H1 (cell line): ENCODE measurements around the gene SPCS1. TPM values are rescaled to one million over a fixed set of nuclear protein-coding genes. Genes with fewer than 3 reads are reported as not detected.

Experiments
- CTCF ChIA-PET: fragments of 300-600 bp; sonication (Branson Sonifier 250); formaldehyde crosslinking; loops from one replicate; lab custom pipeline; 2021; ENCODE audit not compliant: partially characterized antibody; lab: Charles Lee
- POLR2A ChIA-PET: fragments of 300-600 bp; sonication (Branson Sonifier 250); formaldehyde crosslinking; loops from one replicate; lab custom pipeline; 2021; ENCODE audit warnings: inconsistent platforms; ENCODE audit not compliant: partially characterized antibody; lab: Charles Lee
- DNase-seq, 2 experiments: peaks; one replicate each; pipeline versions ENCODE4 v3.0.0 to v3.0.0-alpha.2; 2010 to 2022; ENCODE audit warnings: low spot score in 2 of 2, low read depth in 1 of 2, mixed read lengths in 1 of 2
- FAIRE-seq: peaks from 2 replicates; lab custom pipeline; 2011; peaks lifted over from hg19 to GRCh38; lab: Jason Lieb, UNC
- H2AFZ ChIP-seq: 2 replicates; pipeline ENCODE4 v1.8.1; 2012; ENCODE audit warnings: low read length, inconsistent platforms
- H2AK5ac ChIP-seq: 2 replicates; pipeline ENCODE4 v1.6.1; 2013; ENCODE audit warnings: low read depth, low read length
- H2BK120ac ChIP-seq: replicated peaks from 2 replicates; pipeline ENCODE3; 2013; ENCODE audit warnings: low read depth, low read length, inconsistent platforms
- H2BK12ac ChIP-seq: 2 replicates; pipeline ENCODE4 v1.6.1; 2013; ENCODE audit warnings: low read depth, low read length
- H2BK15ac ChIP-seq: 2 replicates; pipeline ENCODE4 v1.6.1; 2013; ENCODE audit warnings: low read length
- H2BK20ac ChIP-seq: 2 replicates; pipeline ENCODE4 v1.6.1; 2013; ENCODE audit warnings: low read length
- H2BK5ac ChIP-seq: 2 replicates; pipeline ENCODE4 v1.6.1; 2013; ENCODE audit warnings: low read depth, low read length
- H3K14ac ChIP-seq: 2 replicates; pipeline ENCODE4 v1.6.1; 2013; ENCODE audit warnings: inconsistent platforms; ENCODE audit not compliant: insufficient read length
- H3K18ac ChIP-seq: 2 replicates; pipeline ENCODE4 v1.6.1; 2013; ENCODE audit warnings: low read length; ENCODE audit errors: extremely low read depth
- H3K23ac ChIP-seq: 2 replicates; pipeline ENCODE4 v1.6.1; 2013; ENCODE audit warnings: inconsistent platforms; ENCODE audit not compliant: insufficient read length
- H3K23me2 ChIP-seq: 2 replicates; pipeline ENCODE4 v1.6.1; 2013; ENCODE audit warnings: low read depth, low read length
- H3K27ac ChIP-seq: 2 replicates; pipeline ENCODE4 v1.6.1; 2011; ENCODE audit warnings: low read depth, low read length, inconsistent platforms
- H3K27me3 ChIP-seq, 4 experiments: replicated peaks in 1 of 4; 1 replicate in 1 of 4; 2 replicates in 3 of 4; pipeline versions ENCODE4 v1.6.1 to v1.8.1; 2011 to 2013; ENCODE audit warnings: low read length in 3 of 4, mild to moderate bottlenecking in 3 of 4, inconsistent platforms in 2 of 4, mixed read lengths in 2 of 4, moderate library complexity in 1 of 4; ENCODE audit not compliant: control insufficient read depth in 3 of 4, insufficient read depth in 3 of 4; ENCODE audit errors: extremely low read depth in 1 of 4
- H3K36me3 ChIP-seq, 4 experiments: 2 replicates each; pipeline versions ENCODE4 v1.6.1 to v1.8.1; 2011 to 2013; ENCODE audit warnings: mild to moderate bottlenecking in 4 of 4, low read length in 3 of 4, moderate library complexity in 2 of 4, control low read depth in 1 of 4, inconsistent platforms in 1 of 4; ENCODE audit not compliant: insufficient read depth in 4 of 4, control insufficient read depth in 2 of 4
- H3K4ac ChIP-seq: replicated peaks from 2 replicates; pipeline ENCODE3; 2013; ENCODE audit warnings: low read length, low read depth, mixed read lengths, inconsistent platforms; ENCODE audit not compliant: insufficient read length
- H3K4me1 ChIP-seq, 4 experiments: replicated peaks in 1 of 4; 1 replicate in 1 of 4; 2 replicates in 3 of 4; pipeline versions ENCODE4 v1.6.1 to v1.8.1; 2011 to 2013; ENCODE audit warnings: low read length in 3 of 4, inconsistent platforms in 2 of 4, mixed read lengths in 1 of 4; ENCODE audit not compliant: insufficient read depth in 4 of 4, control insufficient read depth in 3 of 4
- H3K4me2 ChIP-seq, 2 experiments: 2 replicates each; pipeline versions ENCODE4 v1.6.1 to v1.8.1; 2011 to 2013; ENCODE audit warnings: low read depth in 2 of 2, low read length in 2 of 2, control low read depth in 1 of 2, inconsistent platforms in 1 of 2, mild to moderate bottlenecking in 1 of 2; ENCODE audit not compliant: insufficient read depth in 1 of 2
- H3K4me3 ChIP-seq, 4 experiments: fragments of 200-600, 300-600 bp in 1 of 4; sonication (generic), shearing (Covaris generic), sonication (Bioruptor Twin) in 1 of 4; 2 replicates each; pipeline versions ENCODE4 v1.5.1 to v1.8.1; 2011 to 2016; ENCODE audit warnings: low read length in 4 of 4, low read depth in 3 of 4, control low read depth in 2 of 4, inconsistent platforms in 2 of 4, mild to moderate bottlenecking in 2 of 4, mixed read lengths in 1 of 4, moderate library complexity in 1 of 4; ENCODE audit not compliant: insufficient read depth in 2 of 4; ENCODE audit errors: extremely low read depth in 1 of 4
- H3K56ac ChIP-seq: replicated peaks from 2 replicates; pipeline ENCODE3; 2013; ENCODE audit warnings: low read depth, mild to moderate bottlenecking, mixed read lengths, low read length, inconsistent platforms; ENCODE audit not compliant: insufficient read length
- H3K79me1 ChIP-seq: 2 replicates; pipeline ENCODE4 v1.6.1; 2013; ENCODE audit warnings: low read depth, low read length, control low read depth
- H3K79me2 ChIP-seq, 2 experiments: 2 replicates each; pipeline versions ENCODE4 v1.6.1 to v1.8.1; 2012 to 2013; ENCODE audit warnings: low read length in 2 of 2, mild to moderate bottlenecking in 2 of 2, inconsistent platforms in 1 of 2; ENCODE audit not compliant: insufficient read depth in 2 of 2, control insufficient read depth in 1 of 2
- H3K9ac ChIP-seq, 4 experiments: replicated peaks in 1 of 4; 1 replicate in 1 of 4; 2 replicates in 3 of 4; pipeline versions ENCODE4 v1.6.1 to v1.8.1; 2011 to 2013; ENCODE audit warnings: low read depth in 3 of 4, low read length in 3 of 4, control low read depth in 2 of 4, mild to moderate bottlenecking in 2 of 4, moderate library complexity in 2 of 4, inconsistent platforms in 1 of 4; ENCODE audit errors: extremely low read depth in 1 of 4
- H3K9me3 ChIP-seq, 2 experiments: 2 replicates each; pipeline versions ENCODE4 v1.6.1 to v1.8.1; 2012 to 2013; ENCODE audit warnings: mild to moderate bottlenecking in 2 of 2, moderate library complexity in 2 of 2, control low read depth in 1 of 2, inconsistent platforms in 1 of 2, low read depth in 1 of 2, low read length in 1 of 2, mixed read lengths in 1 of 2; ENCODE audit not compliant: insufficient read depth in 2 of 2
- H4K20me1 ChIP-seq, 2 experiments: replicated peaks in 1 of 2; 2 replicates each; pipeline versions ENCODE3 to v1.8.1; 2011 to 2013; ENCODE audit warnings: inconsistent platforms in 2 of 2, low read length in 2 of 2, mild to moderate bottlenecking in 1 of 2; ENCODE audit not compliant: insufficient read depth in 2 of 2, control insufficient read depth in 1 of 2
- H4K5ac ChIP-seq: 2 replicates; pipeline ENCODE4 v1.6.1; 2013; ENCODE audit warnings: low read length, low read depth, mixed read lengths, inconsistent platforms; ENCODE audit not compliant: insufficient read length
- H4K8ac ChIP-seq: 2 replicates; pipeline ENCODE4 v1.8.0; 2013; ENCODE audit warnings: mild to moderate bottlenecking, moderate library complexity, low read length, inconsistent platforms; ENCODE audit not compliant: insufficient read depth; ENCODE audit errors: extremely low read depth
- H4K91ac ChIP-seq: replicated peaks from 2 replicates; pipeline ENCODE3; 2013; ENCODE audit warnings: low read length, mixed read lengths, inconsistent platforms; ENCODE audit not compliant: insufficient read length
- ASH2L ChIP-seq: fragments of 200-600, 300-600 bp; sonication (generic); IDR thresholded peaks from one replicate; pipeline ENCODE4 v1.7.1; 2017; ENCODE audit warnings: low read length
- CBX5 ChIP-seq: fragments of 300-800, 300-1000 bp; sonication (generic); IDR thresholded peaks from 2 replicates; pipeline ENCODE4 v1.7.1; 2016; ENCODE audit warnings: antibody characterized with exemption, low read length, low read depth
- CHD2 ChIP-seq: IDR thresholded peaks from 2 replicates; pipeline ENCODE4 v1.6.1; 2012; ENCODE audit warnings: low read length, improper control_type of control experiment
- CTBP2 ChIP-seq: IDR thresholded peaks from 2 replicates; pipeline ENCODE4 v1.7.0; 2011; ENCODE audit warnings: borderline replicate concordance, mild to moderate bottlenecking, moderate library complexity, mixed read lengths, low read length; ENCODE audit not compliant: insufficient read depth, insufficient read length
- EZH2 ChIP-seq: fragments of 200-600 bp; sonication (generic); IDR thresholded peaks from 2 replicates; pipeline ENCODE4 v1.7.1; 2012; ENCODE audit warnings: low read depth, mild to moderate bottlenecking, moderate library complexity, low read length, inconsistent platforms; ENCODE audit not compliant: severe bottlenecking
- KDM1A ChIP-seq: fragments of 200-600, 300-600 bp; sonication (generic); IDR thresholded peaks from 2 replicates; pipeline ENCODE4 v1.7.1; 2016; ENCODE audit warnings: mild to moderate bottlenecking, low read length, borderline replicate concordance
- PHF8 ChIP-seq: fragments of 200-600 bp; sonication (generic); conservative IDR thresholded peaks from 2 replicates; pipeline ENCODE4 v1.7.1; 2012; ENCODE audit warnings: low read depth, mild to moderate bottlenecking, inconsistent platforms, low read length, moderate library complexity
- SIX5 ChIP-seq: IDR thresholded peaks from 2 replicates; pipeline ENCODE4 v1.6.1; 2011; ENCODE audit warnings: mild to moderate bottlenecking, low read depth, low read length
- WGBS, 2 experiments: shearing (Covaris generic) in 1 of 2; methylation state at CpG; one replicate each; pipeline versions ENCODE4 v1.1.6 to v1.1.7; 2013 to 2015; ENCODE audit warnings: low lambda C conversion rate in 2 of 2, mixed read lengths in 2 of 2, inconsistent platforms in 1 of 2, low coverage in 1 of 2, missing lambda C conversion rate in 1 of 2; ENCODE audit not compliant: insufficient replicate concordance in 2 of 2, insufficient coverage in 1 of 2, insufficient read length in 1 of 2; ENCODE audit errors: extremely low coverage in 1 of 2, missing lambda C conversion rate in 1 of 2; 5-methylcytosine and 5-hydroxymethylcytosine counted together
- polyA plus RNA-seq, 7 experiments: library from polyadenylated mRNA; depleted of rRNA in 3 of 7; stranded (reverse) in 5 of 7; unstranded in 2 of 7; fragments of >200 nt in 5 of 7; fragments of 200-250 nt in 2 of 7; gene quantifications; 1 replicate in 5 of 7; 2 replicates in 1 of 7; 4 replicates in 1 of 7; pipeline versions ENCODE4 v1.2.1 to v1.2.3, GENCODE V29; 2011 to 2013; ENCODE audit warnings: missing spikeins in 2 of 7, mixed read lengths in 2 of 7
- total RNA-seq: library from RNA; stranded (reverse); fragmentation: NEBNext Ultra II Directional; extraction: Animal tissue kit (Norgen Biotek cat#: 25700); gene quantifications from 2 replicates; pipeline ENCODE4 v1.2.1, GENCODE V29; 2021

SPCS1 gene
- total and polyA plus RNA-seq, 2 of the 8 experiments (the other 6 are each of a cell fraction or from before 2014, with no cell fraction given): 104 to 191 TPM

GRCh38 chr3:52722491-52722890, 16.6 kb downstream of the SPCS1 start:
- Histone ChIP-seq H3K9ac (no peak overlapping the region), H4K8ac (no peak overlapping the region), H2BK120ac (no peak overlapping the region), H2BK15ac (no peak overlapping the region), H3K79me1 (no peaks in the 10 kb centered on the region), H3K27me3 (no peaks in the 10 kb centered on the region), H3K18ac (no peak overlapping the region), H3K79me2 (no peaks in the 10 kb centered on the region), H3K4me3 (no peak overlapping the region), H4K91ac (no peak overlapping the region), H2BK5ac (no peak overlapping the region), H2BK20ac (no peak overlapping the region), H3K23me2 (no peaks in the 10 kb centered on the region), H4K20me1 (no peaks in the 10 kb centered on the region), H2AFZ (no peak overlapping the region), H3K27ac (no peak overlapping the region), H2AK5ac (no peak overlapping the region), H3K4me1 (no peaks in the 10 kb centered on the region), H3K23ac (no peak overlapping the region), H3K9me3 (no peaks in the 10 kb centered on the region), H3K56ac (no peak overlapping the region), H3K4me2 (no peak overlapping the region), H3K36me3 (no peaks in the 10 kb centered on the region; a peak in 1 of 8 replicates), H3K4ac (no peak overlapping the region), H4K5ac (no peak overlapping the region), H3K14ac (no peak overlapping the region), H2BK12ac (no peak overlapping the region)
- ChIA-PET CTCF (no interaction called here), POLR2A (no interaction called here)
- no peak for FAIRE-seq
- no peak for DNase-seq
- no peak for TF ChIP-seq PHF8
- TF ChIP-seq CBX5: no peak
- no peak for TF ChIP-seq KDM1A
- no peak for TF ChIP-seq ASH2L
- TF ChIP-seq CHD2: no peak
- TF ChIP-seq SIX5: no peak
- TF ChIP-seq EZH2: no peak
- no peak for TF ChIP-seq CTBP2
- 95% methylated on average over 7 of the region's 7 CpGs; no CpG with 5 or more reads in 1 of the 2 experiments for WGBS, 2 experiments
